Peyer's patch (tissue), 4 donors: ENCODE measurements around the gene PCDHGC5.

Source experiments
- CTCF ChIP-seq, 6 experiments: fragments of 450-650 bp in 4 of 6; fragments of 200-600 bp in 2 of 6; sonication (generic) in 1 of 6; IDR thresholded peaks; one replicate each; pipeline ENCODE4 v1.5.1; 2017 to 2019; ENCODE audit warnings: antibody characterized with exemption in 6 of 6, mild to moderate bottlenecking in 3 of 6, moderate library complexity in 1 of 6
- POLR2A ChIP-seq, 2 donors: fragments of 450-650 bp; IDR thresholded peaks; one replicate each; pipeline ENCODE4 v1.5.1; 2017; ENCODE audit warnings: antibody characterized with exemption in 2 of 2, mild to moderate bottlenecking in 2 of 2, moderate library complexity in 2 of 2

- TF ChIP-seq CTCF (IDR thresholded peaks at IDR 0.05) (no peak), POLR2A (IDR thresholded peaks at IDR 0.05) (no peak)
Observed at GRCh38 chr5:141479776-141480175, 9.1 kb upstream of the PCDHGC5 start.
